GM18870 (cell line): ENCODE measurements around the gene SPATA16.
A peak's percentile ranks its signal among the peaks of the same experiment; 100 is the strongest.
"Not testable (repeated sequence)": the region's sequence is repeated elsewhere in the genome, so short reads cannot be mapped to it uniquely, and the experiment has no call there.

Source experiments
- ATAC-seq: cut with Tn5 transposase; IDR thresholded peaks from one replicate; pipeline ENCODE4 v1.9.1; 2021; ENCODE audit warnings: moderate library complexity; ENCODE audit not compliant: unreplicated experiment

SPATA16 gene

DNA sequence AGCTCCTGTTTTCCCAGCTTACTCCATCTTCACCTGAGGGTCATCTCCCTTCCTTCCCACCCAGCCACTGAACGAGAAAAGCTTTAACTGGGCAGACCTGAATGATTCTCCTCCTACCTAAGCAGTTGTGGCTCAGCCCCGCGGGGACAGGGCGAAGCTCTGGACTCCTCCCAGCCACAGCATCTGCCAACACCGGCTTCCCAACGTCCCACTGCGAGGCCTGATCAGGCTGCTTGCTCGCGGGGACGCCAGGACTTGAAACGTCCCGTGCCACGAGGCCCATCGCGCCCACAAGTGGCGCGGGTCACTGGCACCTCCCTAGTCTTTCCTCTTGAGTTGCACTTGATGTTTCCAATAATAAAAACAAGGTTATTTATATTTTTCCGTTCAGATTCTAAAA lies at the start of gene SPATA16:
Gene SPATA16 (minus strand): TSS at position 250 of the 400 bp plus-strand sequence. CDS start 23,504 bp downstream, outside the sequence.
- ATAC-seq = no peak

DNA sequence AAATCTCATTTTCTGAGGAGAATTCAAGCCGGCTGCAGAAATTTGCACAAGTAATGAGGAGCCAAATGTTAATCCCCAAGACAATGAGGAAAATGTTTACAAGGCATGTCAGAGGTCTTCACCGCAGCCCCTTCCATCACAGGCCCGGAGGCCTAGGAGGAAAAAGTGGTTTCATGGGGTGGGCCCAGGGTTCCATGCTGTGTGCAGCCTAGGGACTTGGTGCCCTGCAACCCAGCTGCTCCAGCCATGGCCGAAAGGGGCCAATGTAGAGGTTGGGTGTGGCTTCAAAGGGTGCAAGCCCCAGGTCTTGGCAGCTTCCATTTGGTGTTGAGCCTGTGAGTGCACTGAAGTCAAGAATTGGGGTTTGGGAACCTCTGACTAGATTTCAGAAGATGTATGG lies 42.0 kb upstream of the SPATA16 start:
- ATAC-seq = not testable (repeated sequence)

- no peak for ATAC-seq
Observed at GRCh38 chr3:173173652-173174051, 32.6 kb upstream of the SPATA16 start.

GRCh38 chr3:173159139-173159538 lies 18.1 kb upstream of the SPATA16 start:
- not testable (repeated sequence) for ATAC-seq

DNA sequence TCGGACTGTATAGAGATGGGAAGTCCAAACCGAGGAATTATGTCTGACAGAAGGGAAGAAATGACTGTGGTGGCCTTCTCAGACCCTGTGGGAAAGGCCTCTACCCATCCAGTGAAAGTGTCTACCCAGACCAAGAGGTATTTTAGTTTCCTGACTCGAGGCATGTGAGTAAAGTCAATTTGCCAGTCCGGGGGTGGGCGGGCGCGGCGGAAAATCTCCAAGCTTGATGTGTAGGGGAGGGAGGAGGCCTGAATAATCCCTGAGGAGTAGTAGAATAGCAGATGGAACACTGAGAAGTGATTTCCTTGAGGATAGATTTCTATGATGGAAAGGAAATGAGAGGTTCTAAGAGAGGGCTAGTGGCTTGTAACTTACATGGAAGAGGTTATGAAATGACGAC lies 15.5 kb upstream of the SPATA16 start:
- not testable (repeated sequence) for ATAC-seq

- no peak for ATAC-seq
Observed at GRCh38 chr3:173153631-173154030, 12.6 kb upstream of the SPATA16 start.

- no peak for ATAC-seq
Observed at GRCh38 chr3:173139420-173139819, 1.6 kb downstream of the SPATA16 start.

GRCh38 chr3:173138026-173138425 lies 3.0 kb downstream of the SPATA16 start:
- no peak for ATAC-seq

- no peak for ATAC-seq
Observed at GRCh38 chr3:173135059-173135458, 6.0 kb downstream of the SPATA16 start.

DNA sequence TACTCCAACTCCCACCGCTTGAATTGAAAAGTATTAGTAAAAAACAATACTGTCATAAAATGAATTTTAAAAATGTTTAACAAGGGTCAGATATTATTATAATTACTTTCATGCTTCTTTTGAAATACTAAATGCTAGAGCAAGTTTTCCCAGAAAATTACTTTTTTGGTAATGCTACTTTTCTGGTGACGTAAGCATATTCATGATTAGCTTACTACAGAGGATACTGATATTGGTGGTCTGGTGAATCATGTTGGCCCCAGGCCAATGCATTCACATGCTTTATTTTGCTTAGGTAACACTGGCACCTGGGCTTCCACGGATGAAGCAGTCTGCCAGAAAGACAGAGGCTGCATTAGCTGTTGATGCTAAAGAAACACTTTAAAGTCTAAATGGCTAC lies 12.4 kb downstream of the SPATA16 start:
- ATAC-seq = no peak

DNA sequence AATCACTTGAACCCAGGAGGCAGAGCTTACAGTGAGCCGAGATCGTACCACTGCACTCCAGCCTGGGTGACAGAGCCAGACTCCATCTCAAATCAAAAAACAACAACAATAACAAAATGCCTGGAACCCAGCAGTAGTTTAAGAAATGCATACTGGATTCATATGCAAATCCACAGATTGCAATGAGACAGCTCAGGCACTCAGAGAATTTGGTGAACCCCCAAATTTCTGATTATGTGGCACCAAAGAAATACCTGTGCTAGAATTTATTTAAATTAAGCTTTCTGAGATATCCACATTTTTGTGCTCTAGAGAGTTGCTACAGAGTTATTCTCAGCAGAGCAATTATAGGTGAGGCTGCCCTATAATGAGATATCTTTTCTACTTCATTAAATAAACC lies 29.7 kb downstream of the SPATA16 start:
- no peak for ATAC-seq

GRCh38 chr3:173109143-173109542 lies 31.9 kb downstream of the SPATA16 start:
- no peak for ATAC-seq

- no peak for ATAC-seq
Observed at GRCh38 chr3:173103469-173103868, 37.6 kb downstream of the SPATA16 start.

- ATAC-seq = no peak
Observed at GRCh38 chr3:173098959-173099358, 42.1 kb downstream of the SPATA16 start.

DNA sequence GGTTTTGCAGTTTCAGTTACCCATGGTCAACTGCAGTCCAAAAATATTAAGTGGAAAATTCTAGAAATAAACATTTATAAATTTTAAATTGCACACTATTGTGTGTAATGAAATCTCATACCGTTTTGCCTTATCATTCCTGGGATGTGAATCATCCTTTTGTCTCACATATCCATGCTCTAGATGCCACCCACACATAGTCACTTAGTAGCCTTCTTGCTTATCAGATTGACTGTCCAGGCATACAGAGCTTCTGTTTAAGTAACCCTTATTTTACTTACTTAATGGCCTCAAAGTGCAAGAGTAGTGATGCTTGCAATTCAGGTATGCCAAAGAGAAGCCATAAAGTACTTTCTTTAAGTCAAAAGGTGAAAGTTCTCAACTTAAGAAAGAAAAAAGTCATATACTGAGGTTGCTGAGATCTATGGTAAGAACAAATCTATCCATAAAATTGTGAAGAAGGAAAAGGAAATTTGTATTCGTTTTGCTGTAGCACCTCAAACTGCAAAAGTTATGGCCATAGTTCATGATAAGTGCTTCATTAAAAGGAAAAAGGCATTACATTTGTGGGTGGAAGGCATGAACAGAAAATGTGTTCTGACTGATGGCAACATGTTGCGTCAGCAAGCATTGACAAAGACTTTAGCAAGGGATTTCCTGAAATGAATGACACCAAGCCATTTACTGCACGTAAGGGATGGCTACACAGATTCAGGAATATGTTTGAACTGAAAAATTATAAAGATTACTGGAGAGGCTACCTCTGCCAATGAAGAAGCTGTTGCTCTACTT lies 43.8 kb downstream of the SPATA16 start:
- no peak for ATAC-seq

- ATAC-seq = peak; percentile 49
Observed at GRCh38 chr3:173096140-173096539, 44.9 kb downstream of the SPATA16 start.

DNA sequence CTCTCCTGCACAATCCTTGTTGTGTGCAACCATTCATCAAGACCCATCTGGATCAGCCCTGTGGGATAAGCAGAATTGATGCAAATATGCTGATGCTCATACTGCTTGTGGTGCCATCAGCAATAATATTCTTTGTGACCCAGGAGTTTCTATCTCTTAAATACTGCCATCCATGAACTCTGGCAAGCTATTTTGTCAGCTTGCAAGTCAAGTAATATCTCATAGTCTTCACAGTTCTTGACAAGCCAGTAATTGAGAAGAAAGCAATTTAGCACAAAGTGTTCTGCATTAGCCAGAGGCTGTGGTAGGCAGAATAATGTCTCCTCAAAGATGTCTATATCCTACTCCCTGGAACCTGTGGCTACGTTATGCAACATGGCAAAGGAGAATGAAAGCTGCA lies 49.0 kb downstream of the SPATA16 start:
- ATAC-seq = no peak

- ATAC-seq = no peak
Observed at GRCh38 chr3:173090492-173090891, 50.5 kb downstream of the SPATA16 start.

- ATAC-seq = no peak
Observed at GRCh38 chr3:173089283-173089682, 51.8 kb downstream of the SPATA16 start.

- ATAC-seq = no peak
Observed at GRCh38 chr3:173078525-173078924, 62.5 kb downstream of the SPATA16 start.

GRCh38 chr3:173066044-173067004 lies 74.7 kb downstream of the SPATA16 start:
- no peak for ATAC-seq

DNA sequence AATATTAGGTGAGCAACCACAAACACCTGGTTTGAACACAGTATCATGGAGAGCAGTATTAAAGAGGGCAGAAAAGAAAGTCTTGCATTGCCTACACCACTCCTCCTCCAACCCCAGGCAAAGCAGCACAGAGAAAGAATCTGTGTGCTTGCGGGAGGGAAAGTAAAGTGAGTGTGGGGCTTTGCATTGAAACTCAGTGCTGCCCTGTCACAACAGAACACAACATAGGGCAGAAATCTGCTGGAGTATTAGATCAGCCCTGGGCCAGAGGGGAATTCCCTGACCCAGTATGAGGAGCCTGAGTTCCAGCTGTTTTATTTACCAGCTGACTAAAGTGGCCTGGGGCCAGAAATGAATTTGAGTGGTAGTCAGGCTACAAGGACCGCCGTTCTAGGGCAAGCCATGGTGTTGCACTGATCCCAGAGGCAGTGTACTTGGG lies 75.5 kb downstream of the SPATA16 start:
- ATAC-seq = no peak
